Breast epithelium (tissue), 4 donors: ENCODE measurements around the gene BCL7A. TPM values are rescaled to one million over a fixed set of nuclear protein-coding genes. Genes with fewer than 3 reads are reported as not detected.

Source experiments
- DNase-seq, 2 donors: peaks; one replicate each; pipeline ENCODE4 v3.0.0-alpha.2; 2019; ENCODE audit warnings: low spot score in 2 of 2
- H3K27ac ChIP-seq, 2 donors: fragments of 200-600 bp; sonication (generic) in 1 of 2; one replicate each; pipeline ENCODE4 v1.5.1; 2016 to 2019; ENCODE audit warnings: mild to moderate bottlenecking in 1 of 2
- H3K27me3 ChIP-seq, 2 donors: fragments of 200-600 bp; sonication (generic) in 1 of 2; one replicate each; pipeline versions ENCODE4 v1.5.1 to v1.6.0; 2017 to 2019; ENCODE audit warnings: control low read depth in 1 of 2, mild to moderate bottlenecking in 1 of 2
- H3K36me3 ChIP-seq: fragments of 200-600 bp; one replicate; pipeline ENCODE4 v1.5.1; 2019
- H3K4me1 ChIP-seq, 2 donors: fragments of 200-600 bp; sonication (generic); one replicate each; pipeline ENCODE4 v1.5.1; 2016 to 2019; ENCODE audit warnings: control low read depth in 1 of 2
- H3K4me3 ChIP-seq, 3 donors: fragments of 200-600 bp; sonication (generic); 1 replicate in 2 of 3; 2 replicates in 1 of 3; pipeline ENCODE4 v1.5.1; 2016 to 2019; ENCODE audit warnings: mild to moderate bottlenecking in 3 of 3, moderate library complexity in 2 of 3
- H3K9me3 ChIP-seq, 2 donors: fragments of 200-600 bp; sonication (generic) in 1 of 2; one replicate each; pipeline ENCODE4 v1.5.1; 2016 to 2019; ENCODE audit warnings: control low read depth in 1 of 2
- POLR2A ChIP-seq: fragments of 450-650 bp; IDR thresholded peaks from one replicate; pipeline ENCODE4 v1.6.1; 2016; ENCODE audit warnings: antibody characterized with exemption, mild to moderate bottlenecking, moderate library complexity
- POLR2AphosphoS5 ChIP-seq, 3 donors: sonication (generic); formaldehyde crosslinking; IDR thresholded peaks; one replicate each; pipeline ENCODE4 v1.6.1; 2017; ENCODE audit warnings: antibody characterized with exemption in 3 of 3
- intact Hi-C: fragments of 100-400 bp; cut with DNase I; formaldehyde crosslinking; loops from one replicate; pipeline ENCODE4 v1.15.1; 2023; ENCODE audit warnings: low total_unique reads
- total RNA-seq, 3 donors: library from RNA; depleted of rRNA; stranded (reverse); fragments of >200 nt; gene quantifications; one replicate each; pipeline ENCODE4 v1.1.0, GENCODE V29; 2016
- TF ChIP-seq, protein P1 (sequence below), 3 donors: fragments of 450-650 bp; IDR thresholded peaks; one replicate each; pipeline ENCODE4 v1.5.1; 2016 to 2017; ENCODE audit warnings: antibody characterized with exemption in 3 of 3, mild to moderate bottlenecking in 3 of 3, moderate library complexity in 3 of 3

BCL7A gene
- total RNA-seq, 3 donors from 2014 or later = 6.2 to 13.5 (median 8.8) TPM

DNA sequence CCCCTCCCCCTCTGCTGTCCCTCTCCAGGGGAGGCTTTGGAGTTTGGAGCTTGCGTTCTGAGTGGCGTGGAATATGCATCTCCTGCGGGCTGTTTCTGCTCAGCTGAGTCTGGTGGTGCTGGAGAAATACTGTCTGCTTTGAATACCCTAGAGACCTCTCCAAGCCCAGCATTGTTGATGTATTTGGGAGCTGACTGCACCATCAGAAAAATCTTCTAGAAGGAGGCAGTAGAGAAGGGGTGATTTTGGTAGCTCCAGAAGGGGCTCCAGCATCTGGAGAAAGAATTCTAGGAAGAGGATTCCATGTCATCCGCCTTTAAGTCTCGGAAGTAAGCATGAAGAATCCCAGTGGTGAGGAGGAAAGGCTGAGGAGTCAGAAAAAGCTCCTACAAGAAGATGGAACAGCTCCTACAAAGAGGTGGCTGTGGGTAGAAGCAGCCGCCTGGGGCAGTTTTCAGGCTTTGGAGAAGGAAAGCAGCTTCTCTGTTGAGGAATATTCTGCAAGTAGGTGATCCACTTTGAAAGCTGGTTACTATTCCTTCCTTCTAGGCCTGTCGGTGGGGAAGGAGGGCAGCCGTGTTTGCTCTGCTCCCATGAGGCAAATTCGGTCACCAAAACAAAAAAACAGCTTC, 66.6 kb downstream of the BCL7A start:
- Histone ChIP-seq H3K36me3 (no peaks in the 10 kb centered on the region), H3K9me3 (no peaks in the 10 kb centered on the region), H3K4me1 (peaks cover 4 to 6% of the 10 kb centered on the region in 2 donors), H3K4me3 (no peak overlapping the region), H3K27me3 (no peaks in the 10 kb centered on the region), H3K27ac (peak overlapping the region; percentile 41 to 58)
- DNase-seq = peak in 1 of 2 donors; percentile 57
- no peak for TF ChIP-seq POLR2A
- TF ChIP-seq, protein P1, sequence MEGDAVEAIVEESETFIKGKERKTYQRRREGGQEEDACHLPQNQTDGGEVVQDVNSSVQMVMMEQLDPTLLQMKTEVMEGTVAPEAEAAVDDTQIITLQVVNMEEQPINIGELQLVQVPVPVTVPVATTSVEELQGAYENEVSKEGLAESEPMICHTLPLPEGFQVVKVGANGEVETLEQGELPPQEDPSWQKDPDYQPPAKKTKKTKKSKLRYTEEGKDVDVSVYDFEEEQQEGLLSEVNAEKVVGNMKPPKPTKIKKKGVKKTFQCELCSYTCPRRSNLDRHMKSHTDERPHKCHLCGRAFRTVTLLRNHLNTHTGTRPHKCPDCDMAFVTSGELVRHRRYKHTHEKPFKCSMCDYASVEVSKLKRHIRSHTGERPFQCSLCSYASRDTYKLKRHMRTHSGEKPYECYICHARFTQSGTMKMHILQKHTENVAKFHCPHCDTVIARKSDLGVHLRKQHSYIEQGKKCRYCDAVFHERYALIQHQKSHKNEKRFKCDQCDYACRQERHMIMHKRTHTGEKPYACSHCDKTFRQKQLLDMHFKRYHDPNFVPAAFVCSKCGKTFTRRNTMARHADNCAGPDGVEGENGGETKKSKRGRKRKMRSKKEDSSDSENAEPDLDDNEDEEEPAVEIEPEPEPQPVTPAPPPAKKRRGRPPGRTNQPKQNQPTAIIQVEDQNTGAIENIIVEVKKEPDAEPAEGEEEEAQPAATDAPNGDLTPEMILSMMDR (IDR thresholded peaks at IDR 0.05) = no peak
- no peak for TF ChIP-seq POLR2AphosphoS5 (IDR thresholded peaks at IDR 0.05)
- intact Hi-C loops = no loop called here

DNA sequence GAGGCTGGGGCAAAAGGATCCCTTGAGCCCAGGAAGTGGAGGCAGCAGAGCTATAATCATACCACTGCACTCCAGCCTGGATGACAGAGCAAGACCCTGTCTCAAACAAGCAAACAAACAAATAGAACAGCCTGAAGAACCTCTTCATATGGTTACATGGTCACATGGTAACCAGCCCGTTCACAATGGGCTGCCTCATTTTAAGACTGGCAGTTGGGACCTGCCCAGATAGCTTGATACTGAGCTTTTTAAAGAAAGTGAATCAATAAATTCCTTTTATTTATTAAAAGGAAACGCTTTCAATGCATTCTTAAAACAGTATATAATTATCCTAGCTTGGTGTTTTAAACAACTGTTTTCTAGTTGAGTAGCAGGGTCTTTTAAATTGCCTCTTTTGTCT, 67.4 kb downstream of the BCL7A start:
- intact Hi-C loops = no loop called here
- H3K27ac ChIP-seq = no peak overlapping the region
- peaks cover 4 to 6% of the 10 kb centered on the region in 2 donors for H3K4me1 ChIP-seq

DNA sequence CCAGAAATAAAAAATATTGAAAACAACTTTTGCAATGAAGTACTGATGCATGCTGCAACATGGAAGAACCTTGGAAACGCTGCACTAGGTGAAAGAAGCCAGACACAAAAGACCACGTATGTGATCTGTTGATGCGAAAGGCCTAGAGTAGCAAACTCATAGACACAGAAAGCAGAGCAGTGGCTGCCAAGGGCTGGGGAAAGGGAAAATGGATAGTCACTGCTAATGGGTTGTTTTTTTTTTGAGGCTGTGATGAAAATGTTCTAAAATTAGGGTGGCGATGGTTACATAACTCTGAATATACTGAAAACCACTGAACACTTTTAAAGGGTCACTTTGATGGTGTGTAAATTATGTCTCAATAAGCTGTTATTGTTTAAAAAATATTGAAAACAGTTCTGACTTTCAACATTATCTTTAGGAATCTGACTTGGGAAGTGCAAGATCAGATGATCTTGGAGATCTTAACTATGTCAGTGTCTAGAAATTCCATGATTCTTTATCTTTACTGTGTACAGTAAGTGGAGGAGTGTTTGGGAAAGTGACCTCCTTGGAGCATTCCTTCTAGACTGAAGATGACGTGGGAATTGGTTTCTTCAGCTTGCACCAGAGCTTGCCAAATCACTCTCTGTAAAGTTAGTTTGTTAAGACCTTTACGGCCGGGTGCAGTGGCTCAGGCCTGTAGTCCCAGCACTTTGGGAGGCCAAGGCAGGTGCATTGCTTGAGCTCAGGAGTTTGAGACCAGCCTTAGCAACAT, 69.3 kb downstream of the BCL7A start:
- H3K4me3 ChIP-seq = no peak overlapping the region
- H3K9me3 ChIP-seq = no peaks in the 10 kb centered on the region
- no peaks in the 10 kb centered on the region for H3K36me3 ChIP-seq
- TF ChIP-seq POLR2A (no peak), POLR2AphosphoS5 (IDR thresholded peaks at IDR 0.05) (no peak)
- TF ChIP-seq, protein P1 (IDR thresholded peaks at IDR 0.05) = no peak
- H3K4me1 ChIP-seq = peaks cover 4 to 6% of the 10 kb centered on the region in 2 donors
- peak overlapping the region; percentile 56 to 64 for H3K27ac ChIP-seq
- H3K27me3 ChIP-seq = no peaks in the 10 kb centered on the region
- intact Hi-C loops = no loop called here
- DNase-seq = no peak

More for the DNA sequence above, 67.4 kb downstream of the BCL7A start:
- no peaks in the 10 kb centered on the region for H3K27me3 ChIP-seq
- H3K4me3 ChIP-seq = no peak overlapping the region
- TF ChIP-seq POLR2AphosphoS5 (IDR thresholded peaks at IDR 0.05) (no peak), POLR2A (no peak)
- TF ChIP-seq, protein P1 (IDR thresholded peaks at IDR 0.05) = no peak
- H3K36me3 ChIP-seq = no peaks in the 10 kb centered on the region
- no peak for DNase-seq
- H3K9me3 ChIP-seq = no peaks in the 10 kb centered on the region

DNA sequence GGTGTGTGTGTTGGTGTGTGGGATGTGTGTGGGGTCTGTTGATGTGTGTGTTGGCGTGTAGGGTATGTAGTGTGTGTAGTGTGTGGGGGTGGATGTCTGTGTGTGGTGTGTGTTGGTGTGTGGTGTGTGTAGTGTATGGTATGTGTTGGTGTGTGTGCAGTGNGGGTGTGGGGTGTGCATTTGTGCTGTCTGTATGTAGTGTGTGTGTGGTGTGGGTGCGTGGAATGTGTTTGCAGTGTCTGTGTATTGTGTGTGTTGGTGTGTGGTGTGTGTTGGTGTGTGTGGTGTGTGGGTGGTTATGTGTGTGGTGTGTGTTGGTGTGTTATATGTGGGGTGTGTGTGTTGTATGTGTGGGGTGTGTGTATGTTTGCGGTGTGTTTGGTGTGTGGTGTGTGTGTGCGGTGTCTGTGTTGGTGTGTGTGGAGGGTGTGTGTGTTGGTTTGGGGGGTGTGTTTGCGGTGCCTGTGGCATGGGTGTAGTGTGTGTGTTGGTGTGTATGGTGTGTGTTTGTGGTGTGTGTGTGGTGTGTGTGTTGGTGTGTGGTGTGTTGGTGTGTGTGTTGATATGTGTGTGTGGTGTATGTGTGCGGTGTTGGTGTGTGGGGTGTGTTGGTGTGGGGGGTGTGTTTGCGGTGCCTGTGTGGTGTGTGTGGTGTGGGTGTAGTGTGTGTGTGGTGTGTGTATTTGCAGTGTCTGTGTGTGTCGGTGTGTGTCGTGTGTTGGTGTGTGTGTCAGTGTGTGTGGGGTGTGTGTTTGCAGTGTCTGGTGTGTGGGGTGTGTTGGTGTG, 71.6 kb downstream of the BCL7A start:
- TF ChIP-seq, protein P1 (IDR thresholded peaks at IDR 0.05) = no peak
- TF ChIP-seq POLR2A (no peak), POLR2AphosphoS5 (IDR thresholded peaks at IDR 0.05) (no peak)
- no peak for DNase-seq
- no peaks in the 10 kb centered on the region for H3K9me3 ChIP-seq
- no peaks in the 10 kb centered on the region for H3K27me3 ChIP-seq
- peak overlapping the region in 1 of 2 donors; percentile 19 for H3K27ac ChIP-seq
- no peak overlapping the region for H3K4me3 ChIP-seq
- no peaks in the 10 kb centered on the region for H3K36me3 ChIP-seq
- H3K4me1 ChIP-seq = peaks cover 2 to 16% of the 10 kb centered on the region in 2 donors
- intact Hi-C loops = no loop called here
